OCI-LY3 (cell line): ENCODE data around the gene KAT7.

Experiments used
- H2AFZ ChIP-seq: fragments of 200-600, 300-600 bp; shearing (Covaris generic); 2 replicates; pipeline ENCODE4 v1.6.0; 2014; ENCODE audit warnings: antibody characterized with exemption, low read depth, low read length
- H3K27ac ChIP-seq: fragments of 200-600, 300-600 bp; sonication (generic); 2 replicates; pipeline ENCODE4 v1.5.1; 2014; ENCODE audit warnings: mild to moderate bottlenecking, low read length, moderate library complexity, mixed read lengths
- H3K27me3 ChIP-seq: fragments of 200-600, 300-600 bp; sonication (generic); 2 replicates; pipeline ENCODE4 v1.6.1; 2014; ENCODE audit warnings: low read depth, low read length, mixed read lengths
- H3K36me3 ChIP-seq: fragments of 200-600, 300-600 bp; sonication (generic); replicated peaks from 2 replicates; pipeline ENCODE3; 2014; ENCODE audit warnings: low read depth, low read length, mixed read lengths
- H3K4me1 ChIP-seq: fragments of 300-600, 200-600 bp; sonication (generic); 2 replicates; pipeline ENCODE4 v1.6.1; 2014; ENCODE audit warnings: low read length, mixed read lengths
- H3K4me2 ChIP-seq: fragments of 200-600, 300-600 bp; sonication (generic); 2 replicates; pipeline ENCODE4 v1.6.1; 2014; ENCODE audit warnings: low read length, mixed read lengths
- H3K4me3 ChIP-seq: fragments of 300-600, 200-600 bp; sonication (generic); 2 replicates; pipeline ENCODE4 v1.5.1; 2014; ENCODE audit warnings: antibody characterized with exemption, mild to moderate bottlenecking, low read length, moderate library complexity
- H3K79me2 ChIP-seq: fragments of 300-600, 200-600 bp; shearing (Covaris generic); 2 replicates; pipeline ENCODE4 v1.6.1; 2014; ENCODE audit warnings: mild to moderate bottlenecking, low read length, mixed read lengths
- H3K9ac ChIP-seq: fragments of 300-600, 200-600 bp; shearing (Covaris generic); 2 replicates; pipeline ENCODE4 v1.6.0; 2014; ENCODE audit warnings: mild to moderate bottlenecking, low read length, moderate library complexity
- H3K9me3 ChIP-seq: fragments of 200-600, 300-600 bp; shearing (Covaris generic); 2 replicates; pipeline ENCODE4 v1.6.1; 2014; ENCODE audit warnings: low read length, mixed read lengths; ENCODE audit not compliant: insufficient read depth
- H4K20me1 ChIP-seq: fragments of 200-600, 300-600 bp; sonication (generic); 2 replicates; pipeline ENCODE4 v1.6.1; 2016; ENCODE audit warnings: low read length, mixed read lengths; ENCODE audit not compliant: insufficient read depth
- EZH2phosphoT487 ChIP-seq: fragments of 200-600 bp; shearing (Covaris generic); IDR thresholded peaks from 2 replicates; pipeline ENCODE4 v1.6.1; 2018; ENCODE audit warnings: antibody characterized with exemption, mixed run types, low read depth
- TF ChIP-seq, protein P1 (sequence below): fragments of 200-600, 300-600 bp; sonication (generic); IDR thresholded peaks from 2 replicates; pipeline ENCODE4 v1.5.1; 2014; ENCODE audit warnings: antibody characterized with exemption, low read length, low read depth

Gene KAT7

DNA sequence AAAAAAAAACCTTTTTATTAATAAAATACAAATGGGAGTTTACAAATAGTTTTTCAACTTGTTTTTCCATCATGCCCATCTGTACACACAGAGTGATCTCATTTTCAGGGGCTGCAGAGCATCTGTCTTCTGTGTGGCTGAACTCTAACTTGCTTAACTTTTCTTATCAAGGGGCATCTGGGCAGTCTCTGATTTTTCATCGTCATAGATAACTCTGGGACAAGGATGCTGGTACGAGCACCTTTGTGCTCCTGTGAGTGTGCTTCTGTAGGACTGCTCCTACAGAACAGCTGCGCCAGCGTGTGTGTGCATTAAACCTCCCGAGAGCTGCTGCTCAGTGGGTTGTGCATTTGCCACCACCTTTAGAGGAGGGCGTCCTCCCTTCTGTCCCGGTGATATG, 94.0 kb downstream of the KAT7 start:
- peaks cover 41% of the 10 kb centered on the region for H3K27me3 ChIP-seq
- no peak overlapping the region for H3K4me2 ChIP-seq
- TF ChIP-seq, protein P1, sequence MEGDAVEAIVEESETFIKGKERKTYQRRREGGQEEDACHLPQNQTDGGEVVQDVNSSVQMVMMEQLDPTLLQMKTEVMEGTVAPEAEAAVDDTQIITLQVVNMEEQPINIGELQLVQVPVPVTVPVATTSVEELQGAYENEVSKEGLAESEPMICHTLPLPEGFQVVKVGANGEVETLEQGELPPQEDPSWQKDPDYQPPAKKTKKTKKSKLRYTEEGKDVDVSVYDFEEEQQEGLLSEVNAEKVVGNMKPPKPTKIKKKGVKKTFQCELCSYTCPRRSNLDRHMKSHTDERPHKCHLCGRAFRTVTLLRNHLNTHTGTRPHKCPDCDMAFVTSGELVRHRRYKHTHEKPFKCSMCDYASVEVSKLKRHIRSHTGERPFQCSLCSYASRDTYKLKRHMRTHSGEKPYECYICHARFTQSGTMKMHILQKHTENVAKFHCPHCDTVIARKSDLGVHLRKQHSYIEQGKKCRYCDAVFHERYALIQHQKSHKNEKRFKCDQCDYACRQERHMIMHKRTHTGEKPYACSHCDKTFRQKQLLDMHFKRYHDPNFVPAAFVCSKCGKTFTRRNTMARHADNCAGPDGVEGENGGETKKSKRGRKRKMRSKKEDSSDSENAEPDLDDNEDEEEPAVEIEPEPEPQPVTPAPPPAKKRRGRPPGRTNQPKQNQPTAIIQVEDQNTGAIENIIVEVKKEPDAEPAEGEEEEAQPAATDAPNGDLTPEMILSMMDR, result no peak
- TF ChIP-seq EZH2phosphoT487, result no peak
- H3K9ac ChIP-seq, result no peak overlapping the region
- H3K36me3 ChIP-seq, result no peaks in the 10 kb centered on the region
- no peaks in the 10 kb centered on the region for H3K9me3 ChIP-seq
- no peak overlapping the region for H3K4me3 ChIP-seq
- H3K27ac ChIP-seq, result no peak overlapping the region
- no peak overlapping the region for H2AFZ ChIP-seq
- no peaks in the 10 kb centered on the region for H3K79me2 ChIP-seq
- peaks cover 6% of the 10 kb centered on the region for H3K4me1 ChIP-seq
- H4K20me1 ChIP-seq, result no peaks in the 10 kb centered on the region
